Activated T-helper 1 cell treated with Interleukin-2 at 50 U/mL for 16 hours (primary cell): ENCODE data around the gene RIPOR1.

Experiments used
- DNase-seq: peaks from one replicate; pipeline ENCODE4 v3.0.0-alpha.2; 2020; ENCODE audit warnings: low read depth

The RIPOR1 gene

GRCh38 chr16:67558859-67559258 lies 30.2 kb downstream of the RIPOR1 start:
- DNase-seq = no peak

- DNase-seq = no peak
These were observed 32.3 kb downstream of the RIPOR1 start for GRCh38 chr16:67560827-67561342.

GRCh38 chr16:67561501-67561823 lies 32.8 kb downstream of the RIPOR1 start:
- no peak for DNase-seq

GRCh38 chr16:67561824-67562525 lies 33.3 kb downstream of the RIPOR1 start:
- DNase-seq = peak; percentile 96

GRCh38 chr16:67562526-67562917 lies 33.9 kb downstream of the RIPOR1 start, which contains the start of gene CTCF:
CTCF (plus strand) TSS chr16:67562526; CDS start chr16:67610833, 48,307 bp downstream.
- DNase-seq = peak; percentile 78

GRCh38 chr16:67562918-67563707 lies 34.5 kb downstream of the RIPOR1 start:
- peak; percentile 52 for DNase-seq

- no peak for DNase-seq
These were observed 35.3 kb downstream of the RIPOR1 start for GRCh38 chr16:67563708-67564468.

- DNase-seq = no peak
These were observed 37.0 kb downstream of the RIPOR1 start for GRCh38 chr16:67565470-67566100.

GRCh38 chr16:67571464-67571863 lies 42.8 kb downstream of the RIPOR1 start:
- DNase-seq = no peak

GRCh38 chr16:67571981-67572431 lies 43.4 kb downstream of the RIPOR1 start:
- DNase-seq = no peak

GRCh38 chr16:67579686-67580085 lies 51.1 kb downstream of the RIPOR1 start:
- DNase-seq = no peak

GRCh38 chr16:67580202-67580601 lies 51.6 kb downstream of the RIPOR1 start:
- no peak for DNase-seq

- DNase-seq = no peak
These were observed 64.7 kb downstream of the RIPOR1 start for GRCh38 chr16:67593288-67593687.

- DNase-seq = no peak
These were observed 65.1 kb downstream of the RIPOR1 start for GRCh38 chr16:67593701-67594100.

- DNase-seq = no peak
These were observed 65.8 kb downstream of the RIPOR1 start for GRCh38 chr16:67594256-67594915.

- no peak for DNase-seq
These were observed 66.3 kb downstream of the RIPOR1 start for GRCh38 chr16:67594956-67595355.
